MM.1S (cell line): ENCODE measurements around the gene ATF3.

Experiments
- EZH2 ChIP-seq: fragments of 300-600 bp; sonication (generic); optimal IDR thresholded peaks from 2 replicates; pipeline ENCODE3; 2017; ENCODE audit warnings: low read depth, mild to moderate bottlenecking, antibody characterized with exemption, low read length, mixed read lengths
- TF ChIP-seq, protein P1 (sequence below): fragments of 300-600 bp; sonication (generic); IDR thresholded peaks from 2 replicates; pipeline ENCODE4 v1.5.1; 2016; ENCODE audit warnings: antibody characterized with exemption, low read length, mixed read lengths

DNA sequence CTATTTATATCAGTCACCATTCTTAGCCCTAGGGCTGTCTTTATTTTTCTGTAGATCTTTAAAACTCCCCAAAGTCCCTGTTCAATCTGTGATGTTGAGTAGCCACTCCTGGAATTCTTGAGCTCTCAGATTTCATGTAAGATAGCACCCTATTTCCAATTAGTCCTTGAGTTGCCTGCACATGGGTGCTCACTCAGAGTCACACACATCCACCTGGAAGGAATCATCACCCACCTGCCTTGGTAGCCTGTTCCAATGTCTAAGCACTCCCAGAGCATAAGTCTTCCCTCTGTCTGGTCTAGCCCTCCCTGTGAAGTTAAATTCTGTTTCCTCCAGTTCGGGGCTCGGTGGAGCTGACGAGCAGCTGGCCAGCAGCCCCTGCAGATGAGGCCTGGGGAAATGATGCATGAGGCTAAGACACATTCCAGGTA is 14.7 kb upstream of the ATF3 start:
- TF ChIP-seq, protein P1, sequence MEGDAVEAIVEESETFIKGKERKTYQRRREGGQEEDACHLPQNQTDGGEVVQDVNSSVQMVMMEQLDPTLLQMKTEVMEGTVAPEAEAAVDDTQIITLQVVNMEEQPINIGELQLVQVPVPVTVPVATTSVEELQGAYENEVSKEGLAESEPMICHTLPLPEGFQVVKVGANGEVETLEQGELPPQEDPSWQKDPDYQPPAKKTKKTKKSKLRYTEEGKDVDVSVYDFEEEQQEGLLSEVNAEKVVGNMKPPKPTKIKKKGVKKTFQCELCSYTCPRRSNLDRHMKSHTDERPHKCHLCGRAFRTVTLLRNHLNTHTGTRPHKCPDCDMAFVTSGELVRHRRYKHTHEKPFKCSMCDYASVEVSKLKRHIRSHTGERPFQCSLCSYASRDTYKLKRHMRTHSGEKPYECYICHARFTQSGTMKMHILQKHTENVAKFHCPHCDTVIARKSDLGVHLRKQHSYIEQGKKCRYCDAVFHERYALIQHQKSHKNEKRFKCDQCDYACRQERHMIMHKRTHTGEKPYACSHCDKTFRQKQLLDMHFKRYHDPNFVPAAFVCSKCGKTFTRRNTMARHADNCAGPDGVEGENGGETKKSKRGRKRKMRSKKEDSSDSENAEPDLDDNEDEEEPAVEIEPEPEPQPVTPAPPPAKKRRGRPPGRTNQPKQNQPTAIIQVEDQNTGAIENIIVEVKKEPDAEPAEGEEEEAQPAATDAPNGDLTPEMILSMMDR: no peak
- TF ChIP-seq EZH2: no peak
